H1 (cell line): ENCODE measurements around the gene MRPL19. TPM values are rescaled to one million over a fixed set of nuclear protein-coding genes. Genes with fewer than 3 reads are reported as not detected.

Experiments used
- CTCF ChIA-PET: fragments of 300-600 bp; sonication (Branson Sonifier 250); formaldehyde crosslinking; loops from one replicate; lab custom pipeline; 2021; ENCODE audit not compliant: partially characterized antibody; lab: Charles Lee
- POLR2A ChIA-PET: fragments of 300-600 bp; sonication (Branson Sonifier 250); formaldehyde crosslinking; loops from one replicate; lab custom pipeline; 2021; ENCODE audit warnings: inconsistent platforms; ENCODE audit not compliant: partially characterized antibody; lab: Charles Lee
- DNase-seq, 2 experiments: peaks; one replicate each; pipeline versions ENCODE4 v3.0.0 to v3.0.0-alpha.2; 2010 to 2022; ENCODE audit warnings: low spot score in 2 of 2, low read depth in 1 of 2, mixed read lengths in 1 of 2
- FAIRE-seq: peaks from 2 replicates; lab custom pipeline; 2011; peaks lifted over from hg19 to GRCh38; lab: Jason Lieb, UNC
- H2AFZ ChIP-seq: 2 replicates; pipeline ENCODE4 v1.8.1; 2012; ENCODE audit warnings: low read length, inconsistent platforms
- H2AK5ac ChIP-seq: 2 replicates; pipeline ENCODE4 v1.6.1; 2013; ENCODE audit warnings: low read depth, low read length
- H2BK120ac ChIP-seq: replicated peaks from 2 replicates; pipeline ENCODE3; 2013; ENCODE audit warnings: low read depth, low read length, inconsistent platforms
- H2BK12ac ChIP-seq: 2 replicates; pipeline ENCODE4 v1.6.1; 2013; ENCODE audit warnings: low read depth, low read length
- H2BK15ac ChIP-seq: 2 replicates; pipeline ENCODE4 v1.6.1; 2013; ENCODE audit warnings: low read length
- H2BK20ac ChIP-seq: 2 replicates; pipeline ENCODE4 v1.6.1; 2013; ENCODE audit warnings: low read length
- H2BK5ac ChIP-seq: 2 replicates; pipeline ENCODE4 v1.6.1; 2013; ENCODE audit warnings: low read depth, low read length
- H3K14ac ChIP-seq: 2 replicates; pipeline ENCODE4 v1.6.1; 2013; ENCODE audit warnings: inconsistent platforms; ENCODE audit not compliant: insufficient read length
- H3K18ac ChIP-seq: 2 replicates; pipeline ENCODE4 v1.6.1; 2013; ENCODE audit warnings: low read length; ENCODE audit errors: extremely low read depth
- H3K23ac ChIP-seq: 2 replicates; pipeline ENCODE4 v1.6.1; 2013; ENCODE audit warnings: inconsistent platforms; ENCODE audit not compliant: insufficient read length
- H3K23me2 ChIP-seq: 2 replicates; pipeline ENCODE4 v1.6.1; 2013; ENCODE audit warnings: low read depth, low read length
- H3K27ac ChIP-seq: 2 replicates; pipeline ENCODE4 v1.6.1; 2011; ENCODE audit warnings: low read depth, low read length, inconsistent platforms
- H3K27me3 ChIP-seq, 4 experiments: replicated peaks in 1 of 4; 1 replicate in 1 of 4; 2 replicates in 3 of 4; pipeline versions ENCODE4 v1.6.1 to v1.8.1; 2011 to 2013; ENCODE audit warnings: low read length in 3 of 4, mild to moderate bottlenecking in 3 of 4, inconsistent platforms in 2 of 4, mixed read lengths in 2 of 4, moderate library complexity in 1 of 4; ENCODE audit not compliant: control insufficient read depth in 3 of 4, insufficient read depth in 3 of 4; ENCODE audit errors: extremely low read depth in 1 of 4
- H3K36me3 ChIP-seq, 4 experiments: 2 replicates each; pipeline versions ENCODE4 v1.6.1 to v1.8.1; 2011 to 2013; ENCODE audit warnings: mild to moderate bottlenecking in 4 of 4, low read length in 3 of 4, moderate library complexity in 2 of 4, control low read depth in 1 of 4, inconsistent platforms in 1 of 4; ENCODE audit not compliant: insufficient read depth in 4 of 4, control insufficient read depth in 2 of 4
- H3K4ac ChIP-seq: replicated peaks from 2 replicates; pipeline ENCODE3; 2013; ENCODE audit warnings: low read length, low read depth, mixed read lengths, inconsistent platforms; ENCODE audit not compliant: insufficient read length
- H3K4me1 ChIP-seq, 4 experiments: replicated peaks in 1 of 4; 1 replicate in 1 of 4; 2 replicates in 3 of 4; pipeline versions ENCODE4 v1.6.1 to v1.8.1; 2011 to 2013; ENCODE audit warnings: low read length in 3 of 4, inconsistent platforms in 2 of 4, mixed read lengths in 1 of 4; ENCODE audit not compliant: insufficient read depth in 4 of 4, control insufficient read depth in 3 of 4
- H3K4me2 ChIP-seq, 2 experiments: 2 replicates each; pipeline versions ENCODE4 v1.6.1 to v1.8.1; 2011 to 2013; ENCODE audit warnings: low read depth in 2 of 2, low read length in 2 of 2, control low read depth in 1 of 2, inconsistent platforms in 1 of 2, mild to moderate bottlenecking in 1 of 2; ENCODE audit not compliant: insufficient read depth in 1 of 2
- H3K4me3 ChIP-seq, 4 experiments: fragments of 200-600, 300-600 bp in 1 of 4; sonication (generic), shearing (Covaris generic), sonication (Bioruptor Twin) in 1 of 4; 2 replicates each; pipeline versions ENCODE4 v1.5.1 to v1.8.1; 2011 to 2016; ENCODE audit warnings: low read length in 4 of 4, low read depth in 3 of 4, control low read depth in 2 of 4, inconsistent platforms in 2 of 4, mild to moderate bottlenecking in 2 of 4, mixed read lengths in 1 of 4, moderate library complexity in 1 of 4; ENCODE audit not compliant: insufficient read depth in 2 of 4; ENCODE audit errors: extremely low read depth in 1 of 4
- H3K56ac ChIP-seq: replicated peaks from 2 replicates; pipeline ENCODE3; 2013; ENCODE audit warnings: low read depth, mild to moderate bottlenecking, mixed read lengths, low read length, inconsistent platforms; ENCODE audit not compliant: insufficient read length
- H3K79me1 ChIP-seq: 2 replicates; pipeline ENCODE4 v1.6.1; 2013; ENCODE audit warnings: low read depth, low read length, control low read depth
- H3K79me2 ChIP-seq, 2 experiments: 2 replicates each; pipeline versions ENCODE4 v1.6.1 to v1.8.1; 2012 to 2013; ENCODE audit warnings: low read length in 2 of 2, mild to moderate bottlenecking in 2 of 2, inconsistent platforms in 1 of 2; ENCODE audit not compliant: insufficient read depth in 2 of 2, control insufficient read depth in 1 of 2
- H3K9ac ChIP-seq, 4 experiments: replicated peaks in 1 of 4; 1 replicate in 1 of 4; 2 replicates in 3 of 4; pipeline versions ENCODE4 v1.6.1 to v1.8.1; 2011 to 2013; ENCODE audit warnings: low read depth in 3 of 4, low read length in 3 of 4, control low read depth in 2 of 4, mild to moderate bottlenecking in 2 of 4, moderate library complexity in 2 of 4, inconsistent platforms in 1 of 4; ENCODE audit errors: extremely low read depth in 1 of 4
- H3K9me3 ChIP-seq, 2 experiments: 2 replicates each; pipeline versions ENCODE4 v1.6.1 to v1.8.1; 2012 to 2013; ENCODE audit warnings: mild to moderate bottlenecking in 2 of 2, moderate library complexity in 2 of 2, control low read depth in 1 of 2, inconsistent platforms in 1 of 2, low read depth in 1 of 2, low read length in 1 of 2, mixed read lengths in 1 of 2; ENCODE audit not compliant: insufficient read depth in 2 of 2
- H4K20me1 ChIP-seq, 2 experiments: replicated peaks in 1 of 2; 2 replicates each; pipeline versions ENCODE3 to v1.8.1; 2011 to 2013; ENCODE audit warnings: inconsistent platforms in 2 of 2, low read length in 2 of 2, mild to moderate bottlenecking in 1 of 2; ENCODE audit not compliant: insufficient read depth in 2 of 2, control insufficient read depth in 1 of 2
- H4K5ac ChIP-seq: 2 replicates; pipeline ENCODE4 v1.6.1; 2013; ENCODE audit warnings: low read length, low read depth, mixed read lengths, inconsistent platforms; ENCODE audit not compliant: insufficient read length
- H4K8ac ChIP-seq: 2 replicates; pipeline ENCODE4 v1.8.0; 2013; ENCODE audit warnings: mild to moderate bottlenecking, moderate library complexity, low read length, inconsistent platforms; ENCODE audit not compliant: insufficient read depth; ENCODE audit errors: extremely low read depth
- H4K91ac ChIP-seq: replicated peaks from 2 replicates; pipeline ENCODE3; 2013; ENCODE audit warnings: low read length, mixed read lengths, inconsistent platforms; ENCODE audit not compliant: insufficient read length
- BACH1 ChIP-seq: IDR thresholded peaks from 2 replicates; pipeline ENCODE4 v1.6.1; 2012; ENCODE audit warnings: low read length, improper control_type of control experiment
- GABPA ChIP-seq: IDR thresholded peaks from 2 replicates; pipeline ENCODE4 v1.6.1; 2011; ENCODE audit warnings: mild to moderate bottlenecking, low read length, moderate library complexity, borderline replicate concordance; ENCODE audit not compliant: insufficient read depth
- NRF1 ChIP-seq: IDR thresholded peaks from 2 replicates; pipeline ENCODE4 v1.6.1; 2011; ENCODE audit warnings: mild to moderate bottlenecking, low read depth, low read length, improper control_type of control experiment
- POU5F1 ChIP-seq: IDR thresholded peaks from 2 replicates; pipeline ENCODE4 v1.6.1; 2011; ENCODE audit warnings: low read depth, mild to moderate bottlenecking, low read length, moderate library complexity
- RFX5 ChIP-seq: IDR thresholded peaks from 2 replicates; pipeline ENCODE4 v1.6.1; 2011; ENCODE audit warnings: low read depth, low read length, improper control_type of control experiment, borderline replicate concordance
- WGBS, 2 experiments: shearing (Covaris generic) in 1 of 2; methylation state at CpG; one replicate each; pipeline versions ENCODE4 v1.1.6 to v1.1.7; 2013 to 2015; ENCODE audit warnings: low lambda C conversion rate in 2 of 2, mixed read lengths in 2 of 2, inconsistent platforms in 1 of 2, low coverage in 1 of 2, missing lambda C conversion rate in 1 of 2; ENCODE audit not compliant: insufficient replicate concordance in 2 of 2, insufficient coverage in 1 of 2, insufficient read length in 1 of 2; ENCODE audit errors: extremely low coverage in 1 of 2, missing lambda C conversion rate in 1 of 2; 5-methylcytosine and 5-hydroxymethylcytosine counted together
- polyA plus RNA-seq, 7 experiments: library from polyadenylated mRNA; depleted of rRNA in 3 of 7; stranded (reverse) in 5 of 7; unstranded in 2 of 7; fragments of >200 nt in 5 of 7; fragments of 200-250 nt in 2 of 7; gene quantifications; 1 replicate in 5 of 7; 2 replicates in 1 of 7; 4 replicates in 1 of 7; pipeline versions ENCODE4 v1.2.1 to v1.2.3, GENCODE V29; 2011 to 2013; ENCODE audit warnings: missing spikeins in 2 of 7, mixed read lengths in 2 of 7
- total RNA-seq: library from RNA; stranded (reverse); fragmentation: NEBNext Ultra II Directional; extraction: Animal tissue kit (Norgen Biotek cat#: 25700); gene quantifications from 2 replicates; pipeline ENCODE4 v1.2.1, GENCODE V29; 2021
- TF ChIP-seq, protein P1 (sequence below), 3 experiments: IDR thresholded peaks; 1 replicate in 2 of 3; 2 replicates in 1 of 3; pipeline versions ENCODE4 v1.5.1 to v1.6.1; 2011; ENCODE audit warnings: low read length in 3 of 3, mild to moderate bottlenecking in 3 of 3, inconsistent platforms in 2 of 3, low read depth in 1 of 3, moderate library complexity in 1 of 3; ENCODE audit not compliant: insufficient read depth in 1 of 3; ENCODE audit errors: control extremely low read depth in 1 of 3

The MRPL19 gene
- total and polyA plus RNA-seq, 2 of the 8 experiments (the other 6 are each of a cell fraction or from before 2014, with no cell fraction given) = 18.1 to 75.2 TPM

GRCh38 chr2:75720525-75720924 lies 73.9 kb downstream of the MRPL19 start:
- no peaks in the 10 kb centered on the region for H3K27me3 ChIP-seq
- H2AFZ ChIP-seq = no peak overlapping the region
- H4K91ac ChIP-seq = no peak overlapping the region
- H2AK5ac ChIP-seq = no peak overlapping the region
- FAIRE-seq (no peak), DNase-seq (no peak)
- no peak overlapping the region for H3K4me3 ChIP-seq
- no peaks in the 10 kb centered on the region for H3K36me3 ChIP-seq
- no peak overlapping the region for H3K4me2 ChIP-seq
- no peak overlapping the region for H3K4ac ChIP-seq
- H3K56ac ChIP-seq = no peak overlapping the region
- H3K27ac ChIP-seq = no peak overlapping the region
- H3K23me2 ChIP-seq = no peaks in the 10 kb centered on the region
- H4K20me1 ChIP-seq = no peaks in the 10 kb centered on the region
- H3K4me1 ChIP-seq = no peaks in the 10 kb centered on the region
- H2BK120ac ChIP-seq = no peak overlapping the region
- H3K79me2 ChIP-seq = no peaks in the 10 kb centered on the region
- H4K5ac ChIP-seq = no peak overlapping the region
- H2BK15ac ChIP-seq = no peak overlapping the region
- no peak overlapping the region for H3K23ac ChIP-seq
- no peak overlapping the region for H4K8ac ChIP-seq
- H2BK12ac ChIP-seq = no peak overlapping the region
- 88% methylated on average over 1 of the region's 1 CpG; no CpG with 5 or more reads in 1 of the 2 experiments for WGBS, 2 experiments
- no peak overlapping the region for H2BK20ac ChIP-seq
- H3K18ac ChIP-seq = no peak overlapping the region
- no peak overlapping the region for H3K9ac ChIP-seq
- peaks cover 5 to 7% of the 10 kb centered on the region in 2 experiments; a peak in 2 of 4 replicates for H3K9me3 ChIP-seq
- ChIA-PET POLR2A (no interaction called here), CTCF (no interaction called here)
- H3K79me1 ChIP-seq = no peaks in the 10 kb centered on the region
- H2BK5ac ChIP-seq = no peak overlapping the region
- no peak overlapping the region for H3K14ac ChIP-seq
- TF ChIP-seq POU5F1 (no peak), NRF1 (no peak), GABPA (no peak), RFX5 (no peak), BACH1 (no peak)
- TF ChIP-seq, protein P1, sequence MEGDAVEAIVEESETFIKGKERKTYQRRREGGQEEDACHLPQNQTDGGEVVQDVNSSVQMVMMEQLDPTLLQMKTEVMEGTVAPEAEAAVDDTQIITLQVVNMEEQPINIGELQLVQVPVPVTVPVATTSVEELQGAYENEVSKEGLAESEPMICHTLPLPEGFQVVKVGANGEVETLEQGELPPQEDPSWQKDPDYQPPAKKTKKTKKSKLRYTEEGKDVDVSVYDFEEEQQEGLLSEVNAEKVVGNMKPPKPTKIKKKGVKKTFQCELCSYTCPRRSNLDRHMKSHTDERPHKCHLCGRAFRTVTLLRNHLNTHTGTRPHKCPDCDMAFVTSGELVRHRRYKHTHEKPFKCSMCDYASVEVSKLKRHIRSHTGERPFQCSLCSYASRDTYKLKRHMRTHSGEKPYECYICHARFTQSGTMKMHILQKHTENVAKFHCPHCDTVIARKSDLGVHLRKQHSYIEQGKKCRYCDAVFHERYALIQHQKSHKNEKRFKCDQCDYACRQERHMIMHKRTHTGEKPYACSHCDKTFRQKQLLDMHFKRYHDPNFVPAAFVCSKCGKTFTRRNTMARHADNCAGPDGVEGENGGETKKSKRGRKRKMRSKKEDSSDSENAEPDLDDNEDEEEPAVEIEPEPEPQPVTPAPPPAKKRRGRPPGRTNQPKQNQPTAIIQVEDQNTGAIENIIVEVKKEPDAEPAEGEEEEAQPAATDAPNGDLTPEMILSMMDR (IDR thresholded peaks at IDR 0.05; ENCODE audit: control extremely low read depth in 1 of 3, insufficient read depth in 1 of 3, low read depth in 1 of 3, low read length in 3 of 3) = no peak
